ENCODE data around the gene MRPL14. TPM values are rescaled to one million over a fixed set of nuclear protein-coding genes. Genes with fewer than 3 reads are reported as not detected.

MRPL14 gene
- total and polyA plus RNA-seq, 2 experiments from 2014 or later: 62.6 to 191 TPM

DNA sequence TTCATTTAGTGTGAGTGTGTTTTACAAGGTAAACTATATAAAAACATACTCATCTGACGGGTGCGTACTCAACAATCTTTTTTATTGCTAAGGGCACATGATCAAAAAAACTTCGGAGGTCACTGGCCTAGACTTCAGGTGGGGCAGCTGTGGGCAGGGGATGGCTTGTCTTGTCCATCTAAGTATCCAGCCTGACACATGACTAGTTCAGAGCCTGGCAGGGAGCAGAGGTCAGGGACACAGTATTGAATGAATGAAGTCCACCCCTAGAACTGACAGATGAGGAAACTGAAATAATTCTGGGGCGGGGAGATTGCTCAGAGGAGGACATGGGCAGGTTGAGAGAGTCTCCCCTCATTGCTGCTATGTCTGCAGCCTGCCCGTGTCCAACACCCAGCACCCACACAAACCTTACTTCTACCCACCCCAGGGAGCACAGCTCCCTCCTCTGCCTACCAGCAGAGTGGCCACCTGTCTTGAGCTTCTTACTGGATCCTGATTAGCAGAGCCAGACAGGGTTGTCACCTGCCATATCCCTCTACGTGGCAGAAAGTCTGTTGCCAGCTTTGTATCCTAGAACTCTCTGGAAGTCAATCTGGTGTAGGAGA is 48.9 kb downstream of the MRPL14 start (continued):
- TF ChIP-seq, protein P1, sequence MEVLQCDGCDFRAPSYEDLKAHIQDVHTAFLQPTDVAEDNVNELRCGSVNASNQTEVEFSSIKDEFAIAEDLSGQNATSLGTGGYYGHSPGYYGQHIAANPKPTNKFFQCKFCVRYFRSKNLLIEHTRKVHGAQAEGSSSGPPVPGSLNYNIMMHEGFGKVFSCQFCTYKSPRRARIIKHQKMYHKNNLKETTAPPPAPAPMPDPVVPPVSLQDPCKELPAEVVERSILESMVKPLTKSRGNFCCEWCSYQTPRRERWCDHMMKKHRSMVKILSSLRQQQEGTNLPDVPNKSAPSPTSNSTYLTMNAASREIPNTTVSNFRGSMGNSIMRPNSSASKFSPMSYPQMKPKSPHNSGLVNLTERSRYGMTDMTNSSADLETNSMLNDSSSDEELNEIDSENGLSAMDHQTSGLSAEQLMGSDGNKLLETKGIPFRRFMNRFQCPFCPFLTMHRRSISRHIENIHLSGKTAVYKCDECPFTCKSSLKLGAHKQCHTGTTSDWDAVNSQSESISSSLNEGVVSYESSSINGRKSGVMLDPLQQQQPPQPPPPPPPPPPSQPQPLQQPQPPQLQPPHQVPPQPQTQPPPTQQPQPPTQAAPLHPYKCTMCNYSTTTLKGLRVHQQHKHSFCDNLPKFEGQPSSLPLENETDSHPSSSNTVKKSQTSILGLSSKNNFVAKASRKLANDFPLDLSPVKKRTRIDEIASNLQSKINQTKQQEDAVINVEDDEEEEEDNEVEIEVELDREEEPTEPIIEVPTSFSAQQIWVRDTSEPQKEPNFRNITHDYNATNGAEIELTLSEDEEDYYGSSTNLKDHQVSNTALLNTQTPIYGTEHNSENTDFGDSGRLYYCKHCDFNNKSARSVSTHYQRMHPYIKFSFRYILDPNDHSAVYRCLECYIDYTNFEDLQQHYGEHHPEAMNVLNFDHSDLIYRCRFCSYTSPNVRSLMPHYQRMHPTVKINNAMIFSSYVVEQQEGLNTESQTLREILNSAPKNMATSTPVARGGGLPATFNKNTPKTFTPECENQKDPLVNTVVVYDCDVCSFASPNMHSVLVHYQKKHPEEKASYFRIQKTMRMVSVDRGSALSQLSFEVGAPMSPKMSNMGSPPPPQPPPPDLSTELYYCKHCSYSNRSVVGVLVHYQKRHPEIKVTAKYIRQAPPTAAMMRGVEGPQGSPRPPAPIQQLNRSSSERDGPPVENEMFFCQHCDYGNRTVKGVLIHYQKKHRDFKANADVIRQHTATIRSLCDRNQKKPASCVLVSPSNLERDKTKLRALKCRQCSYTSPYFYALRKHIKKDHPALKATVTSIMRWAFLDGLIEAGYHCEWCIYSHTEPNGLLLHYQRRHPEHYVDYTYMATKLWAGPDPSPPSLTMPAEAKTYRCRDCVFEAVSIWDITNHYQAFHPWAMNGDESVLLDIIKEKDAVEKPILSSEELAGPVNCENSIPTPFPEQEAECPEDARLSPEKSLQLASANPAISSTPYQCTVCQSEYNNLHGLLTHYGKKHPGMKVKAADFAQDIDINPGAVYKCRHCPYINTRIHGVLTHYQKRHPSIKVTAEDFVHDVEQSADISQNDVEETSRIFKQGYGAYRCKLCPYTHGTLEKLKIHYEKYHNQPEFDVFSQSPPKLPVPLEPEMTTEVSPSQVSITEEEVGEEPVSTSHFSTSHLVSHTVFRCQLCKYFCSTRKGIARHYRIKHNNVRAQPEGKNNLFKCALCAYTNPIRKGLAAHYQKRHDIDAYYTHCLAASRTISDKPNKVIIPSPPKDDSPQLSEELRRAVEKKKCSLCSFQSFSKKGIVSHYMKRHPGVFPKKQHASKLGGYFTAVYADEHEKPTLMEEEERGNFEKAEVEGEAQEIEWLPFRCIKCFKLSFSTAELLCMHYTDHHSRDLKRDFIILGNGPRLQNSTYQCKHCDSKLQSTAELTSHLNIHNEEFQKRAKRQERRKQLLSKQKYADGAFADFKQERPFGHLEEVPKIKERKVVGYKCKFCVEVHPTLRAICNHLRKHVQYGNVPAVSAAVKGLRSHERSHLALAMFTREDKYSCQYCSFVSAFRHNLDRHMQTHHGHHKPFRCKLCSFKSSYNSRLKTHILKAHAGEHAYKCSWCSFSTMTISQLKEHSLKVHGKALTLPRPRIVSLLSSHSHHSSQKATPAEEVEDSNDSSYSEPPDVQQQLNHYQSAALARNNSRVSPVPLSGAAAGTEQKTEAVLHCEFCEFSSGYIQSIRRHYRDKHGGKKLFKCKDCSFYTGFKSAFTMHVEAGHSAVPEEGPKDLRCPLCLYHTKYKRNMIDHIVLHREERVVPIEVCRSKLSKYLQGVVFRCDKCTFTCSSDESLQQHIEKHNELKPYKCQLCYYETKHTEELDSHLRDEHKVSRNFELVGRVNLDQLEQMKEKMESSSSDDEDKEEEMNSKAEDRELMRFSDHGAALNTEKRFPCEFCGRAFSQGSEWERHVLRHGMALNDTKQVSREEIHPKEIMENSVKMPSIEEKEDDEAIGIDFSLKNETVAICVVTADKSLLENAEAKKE (CRISPR knock-in tag; IDR thresholded peaks at IDR 0.05): no peak
- TF ChIP-seq CREB1 (CRISPR knock-in tag; IDR thresholded peaks at IDR 0.05; ENCODE audit: low read depth) (no peak), NANOG (IDR thresholded peaks at IDR 0.05; ENCODE audit: borderline replicate concordance) (no peak), JUNB (IDR thresholded peaks at IDR 0.05; ENCODE audit: unreplicated experiment) (no peak)
- TF ChIP-seq, protein P2, sequence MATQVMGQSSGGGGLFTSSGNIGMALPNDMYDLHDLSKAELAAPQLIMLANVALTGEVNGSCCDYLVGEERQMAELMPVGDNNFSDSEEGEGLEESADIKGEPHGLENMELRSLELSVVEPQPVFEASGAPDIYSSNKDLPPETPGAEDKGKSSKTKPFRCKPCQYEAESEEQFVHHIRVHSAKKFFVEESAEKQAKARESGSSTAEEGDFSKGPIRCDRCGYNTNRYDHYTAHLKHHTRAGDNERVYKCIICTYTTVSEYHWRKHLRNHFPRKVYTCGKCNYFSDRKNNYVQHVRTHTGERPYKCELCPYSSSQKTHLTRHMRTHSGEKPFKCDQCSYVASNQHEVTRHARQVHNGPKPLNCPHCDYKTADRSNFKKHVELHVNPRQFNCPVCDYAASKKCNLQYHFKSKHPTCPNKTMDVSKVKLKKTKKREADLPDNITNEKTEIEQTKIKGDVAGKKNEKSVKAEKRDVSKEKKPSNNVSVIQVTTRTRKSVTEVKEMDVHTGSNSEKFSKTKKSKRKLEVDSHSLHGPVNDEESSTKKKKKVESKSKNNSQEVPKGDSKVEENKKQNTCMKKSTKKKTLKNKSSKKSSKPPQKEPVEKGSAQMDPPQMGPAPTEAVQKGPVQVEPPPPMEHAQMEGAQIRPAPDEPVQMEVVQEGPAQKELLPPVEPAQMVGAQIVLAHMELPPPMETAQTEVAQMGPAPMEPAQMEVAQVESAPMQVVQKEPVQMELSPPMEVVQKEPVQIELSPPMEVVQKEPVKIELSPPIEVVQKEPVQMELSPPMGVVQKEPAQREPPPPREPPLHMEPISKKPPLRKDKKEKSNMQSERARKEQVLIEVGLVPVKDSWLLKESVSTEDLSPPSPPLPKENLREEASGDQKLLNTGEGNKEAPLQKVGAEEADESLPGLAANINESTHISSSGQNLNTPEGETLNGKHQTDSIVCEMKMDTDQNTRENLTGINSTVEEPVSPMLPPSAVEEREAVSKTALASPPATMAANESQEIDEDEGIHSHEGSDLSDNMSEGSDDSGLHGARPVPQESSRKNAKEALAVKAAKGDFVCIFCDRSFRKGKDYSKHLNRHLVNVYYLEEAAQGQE (IDR thresholded peaks at IDR 0.05; ENCODE audit: unreplicated experiment): no peak

All from GM23338 (cell line).